H9 (cell line): ENCODE data around the gene SPX. TPM values are rescaled to one million over a fixed set of nuclear protein-coding genes. Genes with fewer than 3 reads are reported as not detected.

Source experiments
- DNase-seq: peaks from one replicate; pipeline ENCODE4 v3.0.0-alpha.2; 2017
- H2AFZ ChIP-seq: one replicate; pipeline ENCODE4 v1.6.1; 2013; ENCODE audit warnings: mild to moderate bottlenecking, low read length, control low read depth, moderate library complexity
- H2AK5ac ChIP-seq: 2 replicates; pipeline ENCODE4 v1.6.1; 2013; ENCODE audit warnings: low read length, control low read depth, mixed read lengths; ENCODE audit not compliant: insufficient read length
- H2BK120ac ChIP-seq: one replicate; pipeline ENCODE4 v1.6.1; 2013; ENCODE audit warnings: low read depth, mild to moderate bottlenecking, low read length, control low read depth, inconsistent platforms; ENCODE audit not compliant: poor library complexity, severe bottlenecking
- H2BK12ac ChIP-seq: 2 replicates; pipeline ENCODE4 v1.6.1; 2013; ENCODE audit warnings: low read length, control low read depth, mixed read lengths, low read depth; ENCODE audit not compliant: insufficient read length
- H2BK15ac ChIP-seq: 2 replicates; pipeline ENCODE4 v1.6.1; 2013; ENCODE audit warnings: low read depth, low read length, control low read depth
- H2BK20ac ChIP-seq: one replicate; pipeline ENCODE4 v1.6.1; 2013; ENCODE audit warnings: low read depth, mild to moderate bottlenecking, low read length, control low read depth, inconsistent platforms; ENCODE audit not compliant: poor library complexity, severe bottlenecking
- H2BK5ac ChIP-seq: 2 replicates; pipeline ENCODE4 v1.6.1; 2013; ENCODE audit warnings: low read length, control low read depth, mixed read lengths; ENCODE audit not compliant: insufficient read length
- H3K14ac ChIP-seq: 2 replicates; pipeline ENCODE4 v1.6.1; 2013; ENCODE audit warnings: low read length, control low read depth; ENCODE audit not compliant: insufficient read depth
- H3K18ac ChIP-seq: 2 replicates; pipeline ENCODE4 v1.6.1; 2013; ENCODE audit warnings: low read depth, mild to moderate bottlenecking, mixed read lengths, low read length, control low read depth; ENCODE audit not compliant: insufficient read length
- H3K23ac ChIP-seq: 2 replicates; pipeline ENCODE4 v1.6.1; 2013; ENCODE audit warnings: low read length, control low read depth, mixed read lengths, low read depth; ENCODE audit not compliant: insufficient read length
- H3K23me2 ChIP-seq: 2 replicates; pipeline ENCODE4 v1.6.1; 2013; ENCODE audit warnings: low read depth, mild to moderate bottlenecking, mixed read lengths, low read length, control low read depth; ENCODE audit not compliant: insufficient read length, poor library complexity, severe bottlenecking
- H3K27ac ChIP-seq: 2 replicates; pipeline ENCODE4 v1.5.1; 2013; ENCODE audit warnings: low read length, control low read depth, mixed read lengths, low read depth; ENCODE audit not compliant: insufficient read length
- H3K27me3 ChIP-seq: 2 replicates; pipeline ENCODE4 v1.6.1; 2013; ENCODE audit warnings: low read length, control low read depth, inconsistent platforms; ENCODE audit not compliant: insufficient read depth
- H3K4ac ChIP-seq: 2 replicates; pipeline ENCODE4 v1.6.1; 2013; ENCODE audit warnings: low read depth, mild to moderate bottlenecking, control low read depth, inconsistent platforms, low read length, moderate library complexity
- H3K4me1 ChIP-seq: 2 replicates; pipeline ENCODE4 v1.6.1; 2013; ENCODE audit warnings: low read length, control low read depth, inconsistent platforms; ENCODE audit not compliant: insufficient read depth
- H3K4me2 ChIP-seq: 2 replicates; pipeline ENCODE4 v1.6.1; 2013; ENCODE audit warnings: low read length, control low read depth, mixed read lengths; ENCODE audit not compliant: insufficient read length, insufficient read depth
- H3K56ac ChIP-seq: 2 replicates; pipeline ENCODE4 v1.6.1; 2013; ENCODE audit warnings: low read depth, mild to moderate bottlenecking, mixed read lengths, low read length, control low read depth; ENCODE audit not compliant: insufficient read length
- H3K79me1 ChIP-seq: 2 replicates; pipeline ENCODE4 v1.6.1; 2013; ENCODE audit warnings: low read depth, mild to moderate bottlenecking, moderate library complexity, low read length, control low read depth, inconsistent platforms; ENCODE audit not compliant: insufficient read depth, poor library complexity, severe bottlenecking
- H3K79me2 ChIP-seq: 2 replicates; pipeline ENCODE4 v1.6.1; 2013; ENCODE audit warnings: low read length, control low read depth, inconsistent platforms; ENCODE audit not compliant: insufficient read depth
- H3K9ac ChIP-seq: 2 replicates; pipeline ENCODE4 v1.6.1; 2013; ENCODE audit warnings: low read length, control low read depth, mixed read lengths; ENCODE audit not compliant: insufficient read length; ENCODE audit errors: extremely low read depth
- H3K9me3 ChIP-seq: one replicate; pipeline ENCODE4 v1.6.1; 2013; ENCODE audit warnings: low read depth, low read length, inconsistent platforms; ENCODE audit not compliant: control insufficient read depth
- H3T11ph ChIP-seq: one replicate; pipeline ENCODE4 v1.6.1; 2013; ENCODE audit warnings: mild to moderate bottlenecking, low read length, control low read depth, inconsistent platforms
- H4K20me1 ChIP-seq: one replicate; pipeline ENCODE4 v1.6.1; 2013; ENCODE audit not compliant: control insufficient read depth, insufficient read length, insufficient read depth
- H4K5ac ChIP-seq: 2 replicates; pipeline ENCODE4 v1.6.1; 2013; ENCODE audit warnings: low read depth, mild to moderate bottlenecking, mixed read lengths, low read length, control low read depth; ENCODE audit not compliant: insufficient read length
- H4K8ac ChIP-seq: replicated peaks from 2 replicates; pipeline ENCODE4 v1.6.1; 2013; ENCODE audit warnings: low read length, control low read depth, mixed read lengths, low read depth; ENCODE audit not compliant: insufficient read length
- H4K91ac ChIP-seq: 2 replicates; pipeline ENCODE4 v1.6.1; 2013; ENCODE audit warnings: low read depth, mild to moderate bottlenecking, moderate library complexity, mixed read lengths, low read length, control low read depth; ENCODE audit not compliant: insufficient read length
- H3K27ac Mint-ChIP-seq, 3 experiments: 2 replicates in 2 of 3; 3 replicates in 1 of 3; pipeline ENCODE4 v1.8.0; 2020 to 2021; ENCODE audit warnings: mixed read lengths in 3 of 3, mild to moderate bottlenecking in 1 of 3, moderate library complexity in 1 of 3
- H3K27me3 Mint-ChIP-seq: 2 replicates; pipeline ENCODE4 v1.8.0; 2021; ENCODE audit warnings: low read depth, mild to moderate bottlenecking, moderate library complexity, mixed read lengths
- H3K36me3 Mint-ChIP-seq, 3 experiments: 2 replicates in 2 of 3; 3 replicates in 1 of 3; pipeline ENCODE4 v1.8.0; 2020 to 2021; ENCODE audit warnings: low read depth in 3 of 3, mixed read lengths in 3 of 3; ENCODE audit not compliant: insufficient read depth in 1 of 3
- H3K4me1 Mint-ChIP-seq, 2 experiments: 2 replicates each; pipeline ENCODE4 v1.8.0; 2020; ENCODE audit warnings: mixed read lengths in 2 of 2
- H3K4me3 Mint-ChIP-seq, 2 experiments: 2 replicates in 1 of 2; 3 replicates in 1 of 2; pipeline ENCODE4 v1.8.0; 2020 to 2021; ENCODE audit warnings: mild to moderate bottlenecking in 2 of 2, mixed read lengths in 2 of 2, moderate library complexity in 1 of 2
- H3K9me3 Mint-ChIP-seq, 2 experiments: 2 replicates in 1 of 2; 3 replicates in 1 of 2; pipeline ENCODE4 v1.8.0; 2020; ENCODE audit warnings: mild to moderate bottlenecking in 2 of 2, mixed read lengths in 2 of 2, moderate library complexity in 1 of 2
- CTCF ChIP-seq: fragments of 200-600 bp; sonication (generic); conservative IDR thresholded peaks from 3 replicates; pipeline ENCODE4 v1.8.0; 2021; ENCODE audit warnings: antibody characterized with exemption, mild to moderate bottlenecking
- WGBS: extraction: QIAGEN DNeasy Blood & Tissue Kit; methylation state at CpG from one replicate; pipeline ENCODE4 v1.1.7; 2013; ENCODE audit warnings: missing lambda C conversion rate, low lambda C conversion rate, mixed read lengths; ENCODE audit not compliant: insufficient read length; ENCODE audit errors: extremely low coverage; 5-methylcytosine and 5-hydroxymethylcytosine counted together
- total RNA-seq: library from RNA; stranded (reverse); gene quantifications from 2 replicates; pipeline ENCODE4 v1.2.1, GENCODE V29; 2021

Gene SPX
- total RNA-seq, 1 experiment from 2014 or later, result 0.35 TPM

DNA sequence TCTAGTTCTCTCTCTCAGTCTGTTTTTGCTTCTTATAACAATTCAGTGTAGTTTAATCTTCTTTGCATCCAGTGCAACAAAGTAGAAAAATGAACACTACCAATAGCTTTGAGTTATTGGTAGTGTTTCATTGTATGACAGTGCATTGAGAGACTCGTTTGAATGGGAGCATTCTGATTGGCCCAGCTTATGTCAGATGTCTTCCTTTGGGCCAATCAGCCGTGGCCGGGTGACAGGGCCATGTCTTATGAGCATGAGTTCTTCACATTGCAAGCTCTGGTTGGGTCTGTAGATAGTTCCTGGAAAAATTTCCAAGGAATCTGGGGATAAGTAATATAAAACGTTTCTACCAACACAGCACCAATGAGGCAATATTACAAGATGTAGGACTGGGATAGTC lies 42.0 kb downstream of the SPX start:
- Histone ChIP-seq H3K4ac (no peak overlapping the region), H3K23ac (no peak overlapping the region), H3K9me3 (no peaks in the 10 kb centered on the region), H3K27ac (no peak overlapping the region), H2BK12ac (no peak overlapping the region), H3K56ac (no peak overlapping the region), H3K23me2 (no peaks in the 10 kb centered on the region), H3K79me2 (no peaks in the 10 kb centered on the region), H4K5ac (no peak overlapping the region), H3T11ph (no peak overlapping the region), H4K20me1 (no peaks in the 10 kb centered on the region), H3K27me3 (no peaks in the 10 kb centered on the region), H3K18ac (no peak overlapping the region), H2BK20ac (no peak overlapping the region), H3K4me2 (no peak overlapping the region), H4K8ac (no peak overlapping the region), H4K91ac (no peak overlapping the region), H2AK5ac (no peak overlapping the region), H3K4me1 (no peaks in the 10 kb centered on the region), H3K79me1 (no peaks in the 10 kb centered on the region), H2BK120ac (no peak overlapping the region), H2AFZ (no peak overlapping the region), H3K14ac (no peak overlapping the region), H2BK5ac (no peak overlapping the region), H3K9ac (no peak overlapping the region), H2BK15ac (no peak overlapping the region)
- no peaks in the 10 kb centered on the region for H3K9me3 Mint-ChIP-seq
- H3K27ac Mint-ChIP-seq, result no peak overlapping the region; a peak in 1 of 7 replicates
- no peaks in the 10 kb centered on the region for H3K27me3 Mint-ChIP-seq
- no peak for TF ChIP-seq CTCF
- DNase-seq, result no peak
- no peak overlapping the region for H3K4me3 Mint-ChIP-seq
- WGBS, result no CpG with 5 or more reads among the region's 4 CpGs
- H3K36me3 Mint-ChIP-seq, result no peaks in the 10 kb centered on the region
- H3K4me1 Mint-ChIP-seq, result peaks cover 2 to 3% of the 10 kb centered on the region in 2 experiments; a peak in 2 of 4 replicates
